Stimulated activated CD4-positive, alpha-beta T cell treated with anti-CD3 and anti-CD28 coated beads, TNF-alpha, amount 100 ng/mL, for 1 hour (primary cell): Measurements from ENCODE around the gene CNST.
"Not testable (repeated sequence)": the region's sequence is repeated elsewhere in the genome, so short reads cannot be mapped to it uniquely, and the experiment has no call there.

ENCODE experiments used
- DNase-seq, 3 donors: peaks; one replicate each; pipeline ENCODE4 v3.0.0-alpha.2; 2020; ENCODE audit warnings: low read depth in 3 of 3, low spot score in 1 of 3

CNST gene

DNA sequence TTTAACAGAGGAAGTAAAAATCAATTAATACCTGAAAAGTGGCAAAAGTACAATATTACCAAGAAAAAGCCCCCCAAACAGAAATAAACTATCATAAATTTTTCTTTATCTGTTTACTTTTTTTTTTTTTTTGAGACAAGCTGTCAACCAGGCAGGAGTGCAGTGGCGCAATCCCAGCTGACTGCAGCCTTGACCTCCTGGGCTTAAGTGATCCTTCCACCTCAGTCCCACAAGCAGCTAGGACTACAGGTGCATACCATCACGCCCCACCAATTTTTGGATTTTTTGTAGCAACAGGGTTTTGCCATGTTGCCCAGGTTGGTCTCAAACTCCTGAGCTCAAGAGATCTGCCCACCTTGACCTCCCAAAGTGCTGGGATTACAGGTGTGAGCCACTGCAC, 8.2 kb upstream of the CNST start:
- DNase-seq = no peak

GRCh38 chr1:246559310-246559709, 6.9 kb upstream of the CNST start:
- DNase-seq = no peak

DNA sequence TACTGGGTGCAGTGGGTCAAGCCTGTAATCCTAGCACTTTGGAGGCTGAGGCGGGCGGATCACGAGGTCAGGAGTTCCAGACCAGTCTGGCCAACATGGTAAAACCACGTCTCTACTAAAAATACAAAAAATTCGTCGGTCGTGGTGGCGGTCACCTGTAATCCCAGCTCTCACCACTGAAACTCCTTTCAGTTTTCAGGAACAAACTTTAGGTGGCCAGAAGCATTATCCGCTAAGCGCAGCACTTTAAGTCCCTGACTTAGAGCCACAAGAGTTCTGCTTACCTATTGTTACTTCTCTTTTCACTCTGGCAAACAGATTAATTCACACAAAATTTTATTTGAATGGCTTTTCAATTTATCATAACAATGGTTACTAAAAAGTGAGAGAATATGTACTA, 5.4 kb upstream of the CNST start:
- not testable (repeated sequence) for DNase-seq

GRCh38 chr1:246564839-246565750, 1.2 kb upstream of the CNST start:
- DNase-seq = no peak

DNA sequence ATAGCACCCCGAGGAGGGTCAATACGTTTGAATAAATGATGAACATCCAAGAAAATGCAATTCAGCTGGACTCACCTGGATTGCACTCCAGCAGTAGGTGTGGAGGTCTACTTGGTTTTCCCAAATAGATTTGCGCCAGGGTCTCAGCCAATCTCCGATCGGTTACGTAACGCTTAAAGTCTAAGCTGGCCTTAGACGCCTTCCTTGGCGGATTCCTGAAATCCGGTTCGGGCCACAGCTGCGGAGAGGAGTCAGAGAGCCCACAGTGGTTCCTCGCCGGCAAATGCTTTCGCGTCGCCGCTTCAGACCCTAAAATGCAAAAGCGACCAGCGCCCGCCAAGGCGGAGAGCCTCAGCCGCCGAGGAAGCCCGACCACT, 517 bp upstream of the CNST start:
- no peak for DNase-seq

GRCh38 chr1:246566813-246567645, 773 bp downstream of the CNST start:
- DNase-seq = no peak

- DNase-seq = no peak
These were observed 1.5 kb downstream of the CNST start for GRCh38 chr1:246567646-246568235.

GRCh38 chr1:246569248-246570238, 3.3 kb downstream of the CNST start:
- no peak for DNase-seq

DNA sequence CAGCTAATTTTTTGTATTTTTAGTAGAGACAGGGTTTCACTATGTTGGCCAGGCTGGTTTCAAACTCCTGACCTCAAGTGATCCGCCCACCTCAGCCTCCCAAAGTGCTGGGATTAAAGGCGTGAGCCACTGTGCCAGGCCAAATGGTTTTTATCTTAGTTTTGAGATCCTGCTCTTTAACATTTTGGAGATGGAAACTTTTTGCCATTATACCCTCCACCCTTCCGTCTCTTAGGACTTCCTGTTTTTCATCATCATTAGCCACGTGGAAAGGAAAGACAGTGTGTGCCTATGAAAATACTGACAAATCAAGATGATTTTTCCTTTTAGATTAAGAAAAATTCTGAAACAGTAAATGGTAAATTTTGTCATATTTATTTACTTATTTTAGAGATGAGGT, 5.1 kb downstream of the CNST start:
- not testable (repeated sequence) for DNase-seq

DNA sequence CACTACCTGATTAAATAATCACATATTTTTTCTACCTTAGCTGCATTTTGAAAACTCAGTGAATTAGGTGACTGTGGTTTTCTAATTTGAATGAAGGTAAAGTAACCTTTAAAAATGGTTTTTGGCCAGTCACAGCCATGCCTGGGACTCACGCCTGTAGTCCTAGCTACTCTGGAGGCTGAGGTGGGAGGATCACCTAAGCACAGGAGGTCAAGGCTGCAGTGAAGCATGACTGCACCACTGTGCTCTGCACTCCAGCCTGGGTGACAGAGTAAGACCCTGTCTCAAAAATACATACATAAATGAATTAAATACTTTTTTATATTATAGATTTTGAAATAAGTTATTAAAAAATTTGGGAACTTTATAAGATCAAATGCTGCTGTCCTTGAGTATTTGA, 5.7 kb downstream of the CNST start:
- DNase-seq = no peak

DNA sequence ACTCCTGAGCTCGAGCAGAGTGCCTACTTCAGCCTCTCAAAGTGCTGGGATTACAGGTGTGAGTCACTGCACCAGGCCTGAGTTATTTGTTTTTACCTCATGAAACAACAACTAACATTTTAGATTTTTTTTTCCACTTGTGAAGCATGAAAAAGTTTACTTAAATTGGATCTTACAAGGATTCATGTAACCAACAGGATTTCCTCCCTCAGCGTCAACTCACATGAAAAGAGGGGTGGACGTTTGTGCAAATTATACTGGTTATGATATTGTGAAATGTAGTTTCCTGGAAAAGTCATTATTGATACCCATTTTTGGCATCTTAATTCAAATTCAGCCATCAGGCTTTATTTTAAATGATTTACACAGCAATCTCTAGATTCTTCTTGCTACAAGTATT, 6.5 kb downstream of the CNST start:
- no peak for DNase-seq

DNA sequence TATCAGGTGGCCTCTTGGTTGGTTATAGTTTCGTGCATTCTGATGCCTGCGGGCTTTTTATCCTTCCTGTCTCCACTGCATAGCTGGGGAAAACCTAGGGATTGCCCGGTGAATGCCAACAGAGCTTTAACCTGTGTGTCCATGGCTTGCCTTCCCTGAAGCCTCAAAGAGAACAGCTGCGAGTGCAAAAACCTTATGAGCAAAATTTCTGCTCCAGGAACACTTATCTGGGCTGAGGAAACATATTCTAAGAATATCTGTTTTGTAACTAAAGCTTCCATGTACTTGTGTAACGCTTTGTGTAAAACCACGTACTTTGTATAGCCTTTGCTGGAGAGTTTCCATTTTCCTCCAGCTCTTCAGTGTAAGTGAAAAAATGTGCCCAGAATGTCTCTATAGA, 7.2 kb downstream of the CNST start:
- no peak for DNase-seq

GRCh38 chr1:246576709-246577032, 10.4 kb downstream of the CNST start:
- DNase-seq = no peak

DNA sequence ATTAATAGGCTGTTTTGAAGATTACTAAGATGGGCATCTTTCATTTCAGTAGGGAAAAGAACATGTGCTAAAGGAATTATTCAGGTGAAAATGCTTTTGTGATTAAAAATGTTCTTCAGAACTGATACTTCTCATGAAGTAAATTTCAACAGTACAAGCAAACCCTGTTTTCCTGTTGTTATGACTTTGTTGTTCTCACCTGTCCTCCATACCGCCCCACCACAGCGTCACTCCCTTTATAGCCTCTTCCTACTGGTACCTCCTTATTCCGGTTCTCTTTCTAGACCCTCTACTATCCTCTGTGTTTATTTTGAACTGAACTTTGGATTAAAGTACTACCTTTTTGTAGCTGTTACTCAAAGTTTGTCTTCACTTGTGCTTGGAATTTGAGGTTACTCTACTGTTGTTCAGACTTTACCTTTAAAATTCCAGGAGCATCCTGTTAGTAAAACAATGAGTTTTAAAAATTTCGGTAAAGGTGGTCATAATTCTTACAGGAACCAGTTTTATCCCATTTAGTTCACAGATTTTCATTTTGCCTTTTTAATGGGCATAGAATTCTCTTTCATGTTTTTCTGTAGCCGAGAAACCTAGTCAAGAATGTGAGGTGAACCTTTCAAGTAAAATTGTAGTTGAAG, 10.9 kb downstream of the CNST start:
- no peak for DNase-seq

- no peak for DNase-seq
These were observed 11.5 kb downstream of the CNST start for GRCh38 chr1:246577720-246578106.

DNA sequence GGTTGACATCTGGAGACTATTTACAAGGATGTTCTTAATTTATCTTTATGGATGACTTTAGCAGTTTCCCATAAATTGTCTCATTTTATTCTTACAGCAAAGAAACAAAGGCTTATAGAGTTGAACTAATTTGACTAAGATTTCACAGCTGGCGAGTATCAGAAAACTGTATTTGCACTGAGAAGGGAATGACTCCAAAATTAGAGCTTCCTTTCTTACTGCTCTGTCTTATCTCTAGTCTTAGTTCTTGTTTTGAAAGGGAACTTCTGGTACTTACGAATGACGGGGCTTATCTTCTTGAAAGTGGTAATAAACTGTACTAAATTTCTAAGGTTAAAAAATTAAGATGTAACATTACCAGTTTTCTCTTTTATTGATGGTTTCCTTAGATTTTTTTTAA, 13.6 kb downstream of the CNST start:
- DNase-seq = no peak

GRCh38 chr1:246580497-246581370, 14.5 kb downstream of the CNST start:
- DNase-seq = no peak

DNA sequence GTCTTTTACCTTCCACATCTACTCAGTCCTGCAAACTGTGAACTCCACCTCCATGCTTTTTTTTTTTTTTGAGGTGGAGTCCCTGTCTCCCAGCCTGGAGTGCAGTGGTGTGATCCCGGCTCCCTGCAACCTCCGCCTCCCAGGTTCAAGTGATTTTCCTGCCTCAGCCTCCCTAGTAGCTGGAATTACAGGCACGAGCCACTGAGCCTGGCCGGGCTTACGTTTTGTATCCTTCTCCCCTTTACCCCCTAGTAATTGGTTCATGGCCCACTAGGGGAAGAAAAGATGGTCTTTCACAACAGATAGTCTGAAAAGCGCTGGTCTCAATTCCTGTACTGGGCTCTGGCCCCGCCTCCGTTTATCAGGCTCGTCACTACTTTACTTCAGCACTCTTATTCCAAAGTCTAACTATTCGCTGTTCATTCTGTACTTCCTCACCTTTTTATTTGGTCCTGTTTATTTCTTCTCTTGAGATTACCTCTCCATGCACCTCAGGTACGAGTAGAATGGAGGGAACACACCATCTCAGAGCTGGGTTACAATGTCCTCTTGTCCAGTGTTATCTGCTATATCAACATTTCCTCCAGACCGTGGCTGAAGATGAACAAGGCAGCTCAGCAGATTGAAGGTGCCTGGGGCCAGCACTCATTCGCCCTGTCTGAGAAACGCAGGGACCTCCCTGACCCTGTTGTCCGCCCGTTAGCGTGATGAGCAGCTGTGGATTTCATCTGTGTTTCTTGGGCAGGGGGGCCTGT, 16.2 kb downstream of the CNST start:
- no peak for DNase-seq

GRCh38 chr1:246583056-246583440, 16.8 kb downstream of the CNST start:
- no peak for DNase-seq
